ENCODE results near the gene GDA. TPM values are rescaled to one million over a fixed set of nuclear protein-coding genes. Genes with fewer than 3 reads are reported as not detected.

The GDA gene
- total RNA-seq = 0.76 TPM
- polyA plus RNA-seq = 3.9 TPM
- long read RNA-seq, donor 1 = 0 reads
- long read RNA-seq, donor 2 = 0 reads
- long read RNA-seq, donor 3 = 0 reads
- long read RNA-seq, donor 4 = 0 reads
- long read RNA-seq, donor 5 = 0 reads
- long read RNA-seq, donor 6 = 0 reads
- long read RNA-seq, donor 7 = 0 reads
- long read RNA-seq, donor 8 = 0 reads
- long read RNA-seq, donor 9 = 0 reads
- long read RNA-seq, donor 10 = 0 reads

GRCh38 chr9:72149231-72149975 is at the start of gene GDA:
TSS of gene GDA (plus strand) at chr9:72149440. CDS start at chr9:72149560, 120 bp downstream.
- no peaks in the 10 kb centered on the region for H3K9me3 ChIP-seq (ENCODE audit: control insufficient read depth in 2 of 2, insufficient read depth in 1 of 2, low read length in 1 of 2)
- no peak for DNase-seq (ENCODE audit: low read depth in 6 of 9, low spot score in 9 of 9)
- 4% methylated on average over 70 of the region's 70 CpGs for WGBS
- no peaks in the 10 kb centered on the region for H3K4me1 ChIP-seq (ENCODE audit: control insufficient read depth in 2 of 2, insufficient read depth in 2 of 2, low read length in 2 of 2)
- no peak within 1 kb of the TSS for H3K4me3 ChIP-seq (ENCODE audit: low read length in 2 of 2)
- H3K36me3 ChIP-seq (ENCODE audit: control insufficient read depth in 2 of 2, insufficient read depth in 2 of 2, low read length in 1 of 2) = no peaks in the 10 kb centered on the region
- peaks cover 23 to 28% of the 10 kb centered on the region in 2 donors for H3K27me3 ChIP-seq (ENCODE audit: control insufficient read depth in 2 of 2, insufficient read depth in 1 of 2, low read length in 1 of 2)
- H3K27ac ChIP-seq (ENCODE audit: low read depth in 1 of 2, low read length in 1 of 2) = no peak within 1 kb of the TSS

- WGBS = over 99% methylated on average over 2 of the region's 2 CpGs
- H3K9me3 ChIP-seq (ENCODE audit: control insufficient read depth in 2 of 2, insufficient read depth in 1 of 2, low read length in 1 of 2) = no peaks in the 10 kb centered on the region
Measured at GRCh38 chr9:72102520-72102919, 46.7 kb upstream of the GDA start.

DNA sequence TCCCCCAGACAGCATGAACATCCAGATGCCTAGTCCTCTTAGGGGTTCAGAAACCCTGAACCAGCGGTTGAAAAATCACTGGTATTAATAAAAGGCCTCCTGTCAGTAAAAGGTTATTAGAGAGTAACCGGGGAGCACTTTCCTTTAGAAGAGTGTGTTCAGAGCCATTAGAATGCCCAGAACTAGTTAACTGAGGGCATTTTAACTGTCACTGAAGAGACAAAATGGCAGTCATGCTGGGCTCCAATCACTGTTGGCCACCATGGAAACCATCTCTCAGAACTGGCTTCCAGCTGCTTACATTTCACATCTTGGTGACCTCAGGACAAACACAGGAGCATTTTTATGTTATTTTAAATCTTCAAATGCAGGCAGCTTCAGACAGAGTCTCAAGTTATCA is 36.2 kb upstream of the GDA start:
- Histone ChIP-seq H3K27ac (ENCODE audit: low read depth in 1 of 2, low read length in 1 of 2) (no peak overlapping the region), H3K4me3 (ENCODE audit: low read length in 2 of 2) (no peak overlapping the region), H3K36me3 (ENCODE audit: control insufficient read depth in 2 of 2, insufficient read depth in 2 of 2, low read length in 1 of 2) (no peaks in the 10 kb centered on the region), H3K4me1 (ENCODE audit: control insufficient read depth in 2 of 2, insufficient read depth in 2 of 2, low read length in 2 of 2) (no peaks in the 10 kb centered on the region), H3K27me3 (ENCODE audit: control insufficient read depth in 2 of 2, insufficient read depth in 1 of 2, low read length in 1 of 2) (no peaks in the 10 kb centered on the region), H3K9me3 (ENCODE audit: control insufficient read depth in 2 of 2, insufficient read depth in 1 of 2, low read length in 1 of 2) (no peaks in the 10 kb centered on the region)
- no peak for DNase-seq (ENCODE audit: low read depth in 6 of 9, low spot score in 9 of 9)
- WGBS = 96% methylated on average over 2 of the region's 2 CpGs

More at GRCh38 chr9:72102520-72102919, 46.7 kb upstream of the GDA start:
- no peaks in the 10 kb centered on the region for H3K4me1 ChIP-seq (ENCODE audit: control insufficient read depth in 2 of 2, insufficient read depth in 2 of 2, low read length in 2 of 2)
- no peaks in the 10 kb centered on the region for H3K36me3 ChIP-seq (ENCODE audit: control insufficient read depth in 2 of 2, insufficient read depth in 2 of 2, low read length in 1 of 2)
- no peak for DNase-seq (ENCODE audit: low read depth in 6 of 9, low spot score in 9 of 9)
- H3K27me3 ChIP-seq (ENCODE audit: control insufficient read depth in 2 of 2, insufficient read depth in 1 of 2, low read length in 1 of 2) = no peaks in the 10 kb centered on the region
- H3K27ac ChIP-seq (ENCODE audit: low read depth in 1 of 2, low read length in 1 of 2) = no peak overlapping the region
- no peak overlapping the region for H3K4me3 ChIP-seq (ENCODE audit: low read length in 2 of 2)

DNA sequence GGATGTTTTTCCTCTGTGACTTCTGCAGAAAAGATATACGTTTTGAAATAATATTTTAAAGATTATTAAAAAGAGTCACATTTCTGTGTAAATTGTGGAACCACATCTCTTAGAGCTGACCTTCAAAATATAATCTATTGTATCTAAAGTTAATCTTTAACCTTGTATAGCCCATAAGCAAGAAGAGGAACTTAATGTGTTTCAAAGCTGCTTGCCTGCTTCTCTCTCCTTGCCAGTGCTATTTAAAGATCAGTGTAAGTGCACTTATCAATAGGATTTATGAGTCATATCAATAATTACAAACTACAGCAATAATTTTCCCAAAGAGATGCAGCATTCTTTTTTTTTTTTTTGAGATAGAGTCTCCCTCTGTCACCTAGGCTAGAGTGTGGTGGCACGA is 29.4 kb upstream of the GDA start:
- no peaks in the 10 kb centered on the region for H3K9me3 ChIP-seq (ENCODE audit: control insufficient read depth in 2 of 2, insufficient read depth in 1 of 2, low read length in 1 of 2)
- DNase-seq (ENCODE audit: low read depth in 6 of 9, low spot score in 9 of 9) = no peak
- 83% methylated on average over 2 of the region's 2 CpGs for WGBS

GRCh38 chr9:72124947-72125346 is 24.3 kb upstream of the GDA start:
- 64% methylated on average over 2 of the region's 2 CpGs for WGBS
- Histone ChIP-seq H3K27me3 (ENCODE audit: control insufficient read depth in 2 of 2, insufficient read depth in 1 of 2, low read length in 1 of 2) (no peaks in the 10 kb centered on the region), H3K9me3 (ENCODE audit: control insufficient read depth in 2 of 2, insufficient read depth in 1 of 2, low read length in 1 of 2) (no peaks in the 10 kb centered on the region), H3K27ac (ENCODE audit: low read depth in 1 of 2, low read length in 1 of 2) (no peak overlapping the region), H3K36me3 (ENCODE audit: control insufficient read depth in 2 of 2, insufficient read depth in 2 of 2, low read length in 1 of 2) (no peaks in the 10 kb centered on the region), H3K4me3 (ENCODE audit: low read length in 2 of 2) (no peak overlapping the region), H3K4me1 (ENCODE audit: control insufficient read depth in 2 of 2, insufficient read depth in 2 of 2, low read length in 2 of 2) (no peaks in the 10 kb centered on the region)
- DNase-seq (ENCODE audit: low read depth in 6 of 9, low spot score in 9 of 9) = no peak

More for the DNA sequence above, 29.4 kb upstream of the GDA start:
- Histone ChIP-seq H3K4me3 (ENCODE audit: low read length in 2 of 2) (no peak overlapping the region), H3K27ac (ENCODE audit: low read depth in 1 of 2, low read length in 1 of 2) (no peak overlapping the region), H3K4me1 (ENCODE audit: control insufficient read depth in 2 of 2, insufficient read depth in 2 of 2, low read length in 2 of 2) (no peaks in the 10 kb centered on the region), H3K36me3 (ENCODE audit: control insufficient read depth in 2 of 2, insufficient read depth in 2 of 2, low read length in 1 of 2) (no peaks in the 10 kb centered on the region), H3K27me3 (ENCODE audit: control insufficient read depth in 2 of 2, insufficient read depth in 1 of 2, low read length in 1 of 2) (no peaks in the 10 kb centered on the region)

- WGBS = 53% methylated on average over 2 of the region's 2 CpGs
- Histone ChIP-seq H3K27ac (ENCODE audit: low read depth in 1 of 2, low read length in 1 of 2) (no peak overlapping the region), H3K4me1 (ENCODE audit: control insufficient read depth in 2 of 2, insufficient read depth in 2 of 2, low read length in 2 of 2) (no peaks in the 10 kb centered on the region), H3K36me3 (ENCODE audit: control insufficient read depth in 2 of 2, insufficient read depth in 2 of 2, low read length in 1 of 2) (no peaks in the 10 kb centered on the region), H3K9me3 (ENCODE audit: control insufficient read depth in 2 of 2, insufficient read depth in 1 of 2, low read length in 1 of 2) (no peaks in the 10 kb centered on the region), H3K27me3 (ENCODE audit: control insufficient read depth in 2 of 2, insufficient read depth in 1 of 2, low read length in 1 of 2) (no peaks in the 10 kb centered on the region), H3K4me3 (ENCODE audit: low read length in 2 of 2) (no peak overlapping the region)
- no peak for DNase-seq (ENCODE audit: low read depth in 6 of 9, low spot score in 9 of 9)
Measured at GRCh38 chr9:72127753-72128152, 21.5 kb upstream of the GDA start.

DNA sequence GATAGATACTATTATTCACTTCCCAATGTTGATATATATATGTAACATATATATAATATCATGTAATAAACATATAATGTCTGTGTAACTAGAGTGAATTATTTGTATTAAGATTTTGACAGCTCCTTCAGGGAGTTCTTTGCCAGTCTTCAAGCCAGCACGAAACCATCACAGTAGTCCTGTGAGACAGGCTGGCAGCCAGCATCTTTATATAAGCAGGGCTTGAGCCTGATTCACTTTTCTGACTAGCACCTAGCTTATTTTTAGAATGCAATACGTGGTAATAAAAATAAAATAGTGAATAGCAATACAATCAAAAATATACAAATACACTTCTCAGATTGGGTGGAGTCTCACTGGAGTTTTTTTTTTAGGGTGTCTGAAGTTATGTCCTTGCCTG is 20.7 kb upstream of the GDA start:
- H3K36me3 ChIP-seq (ENCODE audit: control insufficient read depth in 2 of 2, insufficient read depth in 2 of 2, low read length in 1 of 2) = no peaks in the 10 kb centered on the region
- WGBS = 78% methylated on average over 2 of the region's 2 CpGs
- H3K27me3 ChIP-seq (ENCODE audit: control insufficient read depth in 2 of 2, insufficient read depth in 1 of 2, low read length in 1 of 2) = no peaks in the 10 kb centered on the region
- H3K27ac ChIP-seq (ENCODE audit: low read depth in 1 of 2, low read length in 1 of 2) = no peak overlapping the region
- no peak overlapping the region for H3K4me3 ChIP-seq (ENCODE audit: low read length in 2 of 2)
- no peaks in the 10 kb centered on the region for H3K9me3 ChIP-seq (ENCODE audit: control insufficient read depth in 2 of 2, insufficient read depth in 1 of 2, low read length in 1 of 2)
- no peak for DNase-seq (ENCODE audit: low read depth in 6 of 9, low spot score in 9 of 9)
- no peaks in the 10 kb centered on the region for H3K4me1 ChIP-seq (ENCODE audit: control insufficient read depth in 2 of 2, insufficient read depth in 2 of 2, low read length in 2 of 2)

- Histone ChIP-seq H3K9me3 (ENCODE audit: control insufficient read depth in 2 of 2, insufficient read depth in 1 of 2, low read length in 1 of 2) (no peaks in the 10 kb centered on the region), H3K36me3 (ENCODE audit: control insufficient read depth in 2 of 2, insufficient read depth in 2 of 2, low read length in 1 of 2) (no peaks in the 10 kb centered on the region), H3K4me1 (ENCODE audit: control insufficient read depth in 2 of 2, insufficient read depth in 2 of 2, low read length in 2 of 2) (no peaks in the 10 kb centered on the region), H3K4me3 (ENCODE audit: low read length in 2 of 2) (no peak overlapping the region), H3K27me3 (ENCODE audit: control insufficient read depth in 2 of 2, insufficient read depth in 1 of 2, low read length in 1 of 2) (no peaks in the 10 kb centered on the region), H3K27ac (ENCODE audit: low read depth in 1 of 2, low read length in 1 of 2) (no peak overlapping the region)
- 82% methylated on average over 9 of the region's 9 CpGs for WGBS
- no peak for DNase-seq (ENCODE audit: low read depth in 6 of 9, low spot score in 9 of 9)
Measured at GRCh38 chr9:72129271-72130156, 19.7 kb upstream of the GDA start.

- DNase-seq (ENCODE audit: low read depth in 6 of 9, low spot score in 9 of 9) = no peak
- Histone ChIP-seq H3K27ac (ENCODE audit: low read depth in 1 of 2, low read length in 1 of 2) (no peak overlapping the region), H3K36me3 (ENCODE audit: control insufficient read depth in 2 of 2, insufficient read depth in 2 of 2, low read length in 1 of 2) (no peaks in the 10 kb centered on the region), H3K27me3 (ENCODE audit: control insufficient read depth in 2 of 2, insufficient read depth in 1 of 2, low read length in 1 of 2) (no peaks in the 10 kb centered on the region), H3K4me1 (ENCODE audit: control insufficient read depth in 2 of 2, insufficient read depth in 2 of 2, low read length in 2 of 2) (no peaks in the 10 kb centered on the region), H3K9me3 (ENCODE audit: control insufficient read depth in 2 of 2, insufficient read depth in 1 of 2, low read length in 1 of 2) (no peaks in the 10 kb centered on the region), H3K4me3 (ENCODE audit: low read length in 2 of 2) (no peak overlapping the region)
Measured at GRCh38 chr9:72130321-72130720, 18.9 kb upstream of the GDA start.
